Measurements from ENCODE around the gene BCL2L14.

The BCL2L14 gene

DNA sequence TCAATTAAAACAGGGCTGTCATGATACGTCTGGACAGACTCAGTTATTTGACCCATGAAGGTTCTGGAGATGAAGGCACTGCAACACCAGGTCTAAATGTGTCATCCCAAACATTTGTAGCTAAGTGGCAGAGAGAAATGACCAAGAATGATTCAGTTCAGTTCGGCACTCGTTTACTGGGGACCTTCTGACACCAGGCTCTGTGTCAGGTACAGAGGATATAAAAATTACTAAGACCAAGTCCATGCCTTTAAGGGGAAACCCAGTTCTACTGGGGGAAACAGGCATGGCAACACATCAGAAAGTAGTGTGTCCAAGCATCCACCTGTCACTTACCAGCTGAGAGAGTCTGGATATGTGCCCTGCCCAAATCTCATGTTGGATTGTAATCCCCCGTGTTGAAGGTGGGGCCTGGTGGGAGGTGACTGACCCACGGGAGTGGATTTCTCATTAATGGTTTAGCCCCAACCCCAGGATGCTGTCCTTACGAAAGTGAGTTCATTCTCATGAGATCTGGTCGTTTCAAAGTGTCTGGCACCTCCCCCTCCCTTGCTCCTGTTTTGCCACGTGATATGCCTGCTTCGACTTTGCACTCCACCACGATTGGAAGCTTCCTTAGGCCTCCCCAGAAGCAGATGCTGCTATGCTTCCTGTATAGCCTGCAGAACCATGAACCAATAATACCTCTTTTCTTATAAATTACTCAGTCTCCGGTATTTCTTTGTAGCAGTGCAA, 41.9 kb upstream of the BCL2L14 start:
- TF ChIP-seq, protein P1, sequence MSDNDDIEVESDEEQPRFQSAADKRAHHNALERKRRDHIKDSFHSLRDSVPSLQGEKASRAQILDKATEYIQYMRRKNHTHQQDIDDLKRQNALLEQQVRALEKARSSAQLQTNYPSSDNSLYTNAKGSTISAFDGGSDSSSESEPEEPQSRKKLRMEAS (IDR thresholded peaks at IDR 0.05; ENCODE audit: low read depth, low read length) = no peak
- TF ChIP-seq MYC (IDR thresholded peaks at IDR 0.05; ENCODE audit: low read depth, low read length) = no peak
- TF ChIP-seq POLR2A (IDR thresholded peaks at IDR 0.05; ENCODE audit: extremely low read depth, insufficient read length) = no peak
- TF ChIP-seq, protein P2, sequence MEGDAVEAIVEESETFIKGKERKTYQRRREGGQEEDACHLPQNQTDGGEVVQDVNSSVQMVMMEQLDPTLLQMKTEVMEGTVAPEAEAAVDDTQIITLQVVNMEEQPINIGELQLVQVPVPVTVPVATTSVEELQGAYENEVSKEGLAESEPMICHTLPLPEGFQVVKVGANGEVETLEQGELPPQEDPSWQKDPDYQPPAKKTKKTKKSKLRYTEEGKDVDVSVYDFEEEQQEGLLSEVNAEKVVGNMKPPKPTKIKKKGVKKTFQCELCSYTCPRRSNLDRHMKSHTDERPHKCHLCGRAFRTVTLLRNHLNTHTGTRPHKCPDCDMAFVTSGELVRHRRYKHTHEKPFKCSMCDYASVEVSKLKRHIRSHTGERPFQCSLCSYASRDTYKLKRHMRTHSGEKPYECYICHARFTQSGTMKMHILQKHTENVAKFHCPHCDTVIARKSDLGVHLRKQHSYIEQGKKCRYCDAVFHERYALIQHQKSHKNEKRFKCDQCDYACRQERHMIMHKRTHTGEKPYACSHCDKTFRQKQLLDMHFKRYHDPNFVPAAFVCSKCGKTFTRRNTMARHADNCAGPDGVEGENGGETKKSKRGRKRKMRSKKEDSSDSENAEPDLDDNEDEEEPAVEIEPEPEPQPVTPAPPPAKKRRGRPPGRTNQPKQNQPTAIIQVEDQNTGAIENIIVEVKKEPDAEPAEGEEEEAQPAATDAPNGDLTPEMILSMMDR (IDR thresholded peaks at IDR 0.05; ENCODE audit: low read depth, low read length) = no peak
- no peak for DNase-seq (ENCODE audit: low read depth)
- H3K4me3 ChIP-seq (ENCODE audit: low read depth, low read length) = no peak overlapping the region

DNA sequence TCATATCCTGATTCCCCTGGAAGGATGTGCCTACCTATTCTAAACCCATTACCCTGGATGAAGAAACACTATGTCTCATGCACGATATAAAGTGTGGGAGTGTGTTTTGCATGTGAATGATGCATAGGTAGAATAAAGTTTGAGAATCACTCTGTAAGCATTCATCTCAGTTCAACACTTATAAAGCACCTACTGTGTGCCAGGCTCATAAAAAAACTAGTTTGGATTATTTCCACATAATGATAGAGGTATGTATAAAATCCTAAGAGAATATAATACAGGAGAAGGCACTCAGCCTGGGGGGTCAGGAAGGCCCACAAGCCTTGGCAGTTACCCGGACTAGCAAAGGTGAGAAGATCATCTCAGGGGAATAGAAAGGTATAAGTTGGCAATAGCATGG, 41.1 kb upstream of the BCL2L14 start:
- no peak for DNase-seq (ENCODE audit: low read depth)
- TF ChIP-seq MYC (IDR thresholded peaks at IDR 0.05; ENCODE audit: low read depth, low read length) (no peak), POLR2A (IDR thresholded peaks at IDR 0.05; ENCODE audit: extremely low read depth, insufficient read length) (no peak)
- TF ChIP-seq, protein P1 (IDR thresholded peaks at IDR 0.05; ENCODE audit: low read depth, low read length) = no peak
- TF ChIP-seq, protein P2 (IDR thresholded peaks at IDR 0.05; ENCODE audit: low read depth, low read length) = no peak
- H3K4me3 ChIP-seq (ENCODE audit: low read depth, low read length) = no peak overlapping the region

DNA sequence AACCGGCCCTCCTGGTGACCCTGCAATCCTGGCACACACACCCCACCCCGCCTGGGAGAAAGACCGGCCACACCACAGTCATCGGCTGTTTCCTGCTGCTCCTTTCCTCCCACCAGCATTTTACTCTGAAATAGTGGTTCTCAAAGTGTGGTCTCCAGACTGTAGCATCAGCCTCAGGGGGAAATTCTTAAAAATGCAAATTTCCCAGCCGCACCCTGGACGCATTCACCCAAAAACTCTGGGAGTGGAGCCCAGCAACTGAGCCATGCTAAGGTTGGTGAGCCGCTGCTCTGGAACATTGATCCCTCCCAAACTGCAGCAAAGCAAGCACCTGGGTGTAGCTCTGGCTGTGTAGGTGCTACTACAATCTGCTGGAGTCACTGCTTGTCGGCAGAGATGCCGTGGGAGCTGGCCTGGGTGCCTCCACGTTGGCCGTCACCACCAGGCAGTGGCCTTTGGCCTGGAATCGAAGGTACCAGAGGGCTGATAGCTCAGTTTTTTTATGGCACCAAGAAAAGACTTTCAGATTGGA, 38.4 kb upstream of the BCL2L14 start:
- DNase-seq (ENCODE audit: low read depth) = no peak
- no peak overlapping the region for H3K4me3 ChIP-seq (ENCODE audit: low read depth, low read length)
- TF ChIP-seq MYC (IDR thresholded peaks at IDR 0.05; ENCODE audit: low read depth, low read length) = no peak

- peak; percentile 76 for DNase-seq (ENCODE audit: low read depth)
- no peak overlapping the region for H3K4me3 ChIP-seq (ENCODE audit: low read depth, low read length)
- no peak for TF ChIP-seq MYC (IDR thresholded peaks at IDR 0.05; ENCODE audit: low read depth, low read length)
- TF ChIP-seq, protein P2 (IDR thresholded peaks at IDR 0.05; ENCODE audit: low read depth, low read length) = peak; percentile 72
- no peak for TF ChIP-seq POLR2A (IDR thresholded peaks at IDR 0.05; ENCODE audit: extremely low read depth, insufficient read length)
- TF ChIP-seq, protein P1 (IDR thresholded peaks at IDR 0.05; ENCODE audit: low read depth, low read length) = no peak
Measured at GRCh38 chr12:12032851-12033797, 37.6 kb upstream of the BCL2L14 start.

DNA sequence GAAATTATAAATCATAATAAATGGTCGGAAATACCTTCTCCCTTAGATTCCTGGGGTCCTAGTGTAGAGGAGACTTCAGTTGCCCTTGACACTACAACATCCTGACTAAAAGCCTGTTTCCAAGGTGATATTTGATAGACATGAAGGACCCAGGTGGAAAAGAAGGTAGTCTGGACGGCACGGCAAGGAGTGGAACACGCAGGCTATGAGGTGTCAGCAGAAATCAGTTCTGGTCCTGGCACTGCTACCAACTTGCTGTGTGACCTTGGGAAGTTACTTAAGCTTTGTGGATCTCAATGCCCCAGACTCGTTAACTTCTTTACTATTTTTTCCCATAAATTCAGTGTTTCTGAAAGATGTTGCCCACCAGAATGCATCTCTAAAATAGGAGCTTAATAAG, 36.9 kb upstream of the BCL2L14 start:
- DNase-seq (ENCODE audit: low read depth) = no peak
- H3K4me3 ChIP-seq (ENCODE audit: low read depth, low read length) = no peak overlapping the region
- TF ChIP-seq MYC (IDR thresholded peaks at IDR 0.05; ENCODE audit: low read depth, low read length) = no peak
- no peak for TF ChIP-seq POLR2A (IDR thresholded peaks at IDR 0.05; ENCODE audit: extremely low read depth, insufficient read length)
- TF ChIP-seq, protein P1 (IDR thresholded peaks at IDR 0.05; ENCODE audit: low read depth, low read length) = no peak
- TF ChIP-seq, protein P2 (IDR thresholded peaks at IDR 0.05; ENCODE audit: low read depth, low read length) = no peak

GRCh38 chr12:12034344-12034743, 36.4 kb upstream of the BCL2L14 start:
- DNase-seq (ENCODE audit: low read depth) = no peak
- H3K4me3 ChIP-seq (ENCODE audit: low read depth, low read length) = no peak overlapping the region
- TF ChIP-seq, protein P1 (IDR thresholded peaks at IDR 0.05; ENCODE audit: low read depth, low read length) = no peak
- TF ChIP-seq, protein P2 (IDR thresholded peaks at IDR 0.05; ENCODE audit: low read depth, low read length) = no peak
- TF ChIP-seq POLR2A (IDR thresholded peaks at IDR 0.05; ENCODE audit: extremely low read depth, insufficient read length) (no peak), MYC (IDR thresholded peaks at IDR 0.05; ENCODE audit: low read depth, low read length) (no peak)

All from NB4 (cell line).